Superior temporal gyrus (tissue), 1 donor: ENCODE measurements around the gene ZNF217.
A peak's percentile ranks its signal among the peaks of the same experiment; 100 is the strongest.
"Not testable (repeated sequence)": the region's sequence is repeated elsewhere in the genome, so short reads cannot be mapped to it uniquely, and the experiment has no call there.

Experiments
- DNase-seq: peaks from one replicate; pipeline ENCODE4 v3.0.0-alpha.2; 2016; ENCODE audit errors: extremely low spot score

Gene ZNF217

GRCh38 chr20:53583660-53584549 lies 9.7 kb downstream of the ZNF217 start:
- not testable (repeated sequence) for DNase-seq

- no peak for DNase-seq
Measured at GRCh38 chr20:53582574-53583351, 10.9 kb downstream of the ZNF217 start.

GRCh38 chr20:53582251-53582570 lies 11.4 kb downstream of the ZNF217 start:
- no peak for DNase-seq

- no peak for DNase-seq
Measured at GRCh38 chr20:53581444-53582250, 12.0 kb downstream of the ZNF217 start.

- no peak for DNase-seq
Measured at GRCh38 chr20:53580376-53581111, 13.1 kb downstream of the ZNF217 start.

- DNase-seq, result no peak
Measured at GRCh38 chr20:53579581-53580375, 13.9 kb downstream of the ZNF217 start.

GRCh38 chr20:53579266-53579580 lies 14.4 kb downstream of the ZNF217 start:
- DNase-seq, result no peak

GRCh38 chr20:53578492-53579222 lies 15.0 kb downstream of the ZNF217 start:
- peak; percentile 98 for DNase-seq

GRCh38 chr20:53576586-53577318 lies 16.9 kb downstream of the ZNF217 start:
- DNase-seq, result no peak

GRCh38 chr20:53576195-53576580 lies 17.5 kb downstream of the ZNF217 start:
- DNase-seq, result no peak

- no peak for DNase-seq
Measured at GRCh38 chr20:53575481-53576194, 18.0 kb downstream of the ZNF217 start.

GRCh38 chr20:53574819-53575218 lies 18.8 kb downstream of the ZNF217 start:
- no peak for DNase-seq

GRCh38 chr20:53574259-53574789 lies 19.3 kb downstream of the ZNF217 start:
- DNase-seq, result no peak

- DNase-seq, result no peak
Measured at GRCh38 chr20:53571555-53572286, 21.9 kb downstream of the ZNF217 start.

GRCh38 chr20:53570446-53571276 lies 23.0 kb downstream of the ZNF217 start:
- no peak for DNase-seq

GRCh38 chr20:53569606-53570307 lies 23.9 kb downstream of the ZNF217 start:
- no peak for DNase-seq
